GM19238 (cell line): ENCODE results near the gene ZNF740.
"Not testable (repeated sequence)": the region's sequence is repeated elsewhere in the genome, so short reads cannot be mapped to it uniquely, and the experiment has no call there.

Experiments
- DNase-seq: peaks from one replicate; pipeline ENCODE4 v3.0.0; 2011; ENCODE audit warnings: low spot score; ENCODE audit not compliant: insufficient read length

The ZNF740 gene, protein sequence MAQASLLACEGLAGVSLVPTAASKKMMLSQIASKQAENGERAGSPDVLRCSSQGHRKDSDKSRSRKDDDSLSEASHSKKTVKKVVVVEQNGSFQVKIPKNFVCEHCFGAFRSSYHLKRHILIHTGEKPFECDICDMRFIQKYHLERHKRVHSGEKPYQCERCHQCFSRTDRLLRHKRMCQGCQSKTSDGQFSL

DNA sequence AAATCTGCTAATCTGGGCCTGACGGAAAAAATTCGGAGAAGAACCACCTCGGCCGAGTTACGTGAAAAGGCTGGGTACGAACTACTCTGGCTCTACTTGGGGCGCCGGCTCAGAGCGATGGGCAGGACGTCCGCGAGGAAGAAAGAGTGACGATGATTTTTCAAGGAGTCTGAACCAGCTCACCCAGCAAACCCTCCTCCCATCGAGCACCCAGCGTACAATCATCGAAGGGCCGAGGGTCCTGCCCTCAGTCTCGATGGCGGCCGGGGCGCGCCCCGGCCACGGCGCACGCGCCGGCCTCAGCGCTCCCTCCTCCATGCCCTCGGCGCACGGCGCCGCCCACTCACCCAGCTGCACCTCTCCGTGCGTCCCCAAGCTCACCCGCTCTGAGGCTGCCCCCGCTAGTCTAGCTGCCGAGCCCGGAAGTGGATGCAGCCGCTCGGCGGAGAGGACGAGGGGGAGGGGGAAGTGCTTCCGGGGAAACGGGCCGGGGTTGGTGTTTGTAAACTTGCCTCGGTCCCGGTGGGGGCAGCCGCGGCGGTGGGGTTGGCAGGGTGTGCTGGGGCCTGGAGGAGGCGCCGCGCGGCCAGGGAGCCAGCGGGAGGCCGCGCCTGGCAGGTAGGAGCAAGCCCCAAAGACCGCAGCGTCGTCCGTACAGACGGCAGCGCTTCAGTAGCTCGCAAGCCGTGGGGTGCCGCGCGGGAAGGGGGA is at the start of gene ZNF740, which contains the start of gene CSAD:
ZNF740 (plus strand) TSS at position 503 of the 711 bp plus-strand sequence. CDS start 1,262 bp downstream, outside the sequence.
CSAD (minus strand) TSS at position 706 of the 711 bp plus-strand sequence. CDS start 7,455 bp downstream, outside the sequence.
- peak; percentile 99 for DNase-seq

DNA sequence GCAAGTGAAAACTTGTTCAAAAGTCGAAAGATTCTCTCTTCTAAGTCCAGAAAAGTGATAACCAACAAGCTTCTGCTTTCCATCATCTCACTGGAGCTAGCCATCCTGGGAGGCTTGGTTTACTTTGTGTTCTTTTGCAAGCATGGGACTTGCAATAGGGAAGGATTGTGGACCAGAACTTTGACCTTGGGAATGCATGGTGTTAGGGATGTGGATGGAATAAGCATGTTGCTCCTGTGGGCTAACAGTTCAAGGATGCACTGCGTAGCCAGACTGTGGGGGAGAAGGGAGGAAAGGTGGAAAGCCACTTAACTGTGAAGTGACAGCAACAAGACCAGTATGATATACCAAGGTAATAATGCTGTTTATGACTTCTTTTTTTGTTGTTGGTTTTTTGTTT is 48.7 kb upstream of the ZNF740 start:
- DNase-seq: no peak

DNA sequence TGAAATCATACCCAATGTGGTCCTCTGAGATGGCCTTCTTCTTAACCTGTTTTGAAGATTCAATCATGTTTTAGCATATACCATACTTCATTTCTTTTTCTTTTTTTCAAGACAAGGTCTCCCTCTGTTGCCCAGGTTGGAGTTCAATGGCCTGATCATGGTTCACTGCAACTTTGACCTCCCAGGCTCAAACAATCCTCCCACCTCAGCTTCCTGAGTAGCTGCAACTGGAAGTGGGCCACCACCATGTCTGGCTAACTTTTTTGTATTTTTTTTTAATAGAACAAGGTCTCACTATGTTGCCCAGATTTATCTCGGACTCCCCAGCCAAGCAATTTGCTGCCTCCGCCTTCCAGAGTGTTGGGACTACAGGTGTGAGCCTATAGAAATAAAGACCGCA is 46.8 kb upstream of the ZNF740 start:
- DNase-seq: no peak

DNA sequence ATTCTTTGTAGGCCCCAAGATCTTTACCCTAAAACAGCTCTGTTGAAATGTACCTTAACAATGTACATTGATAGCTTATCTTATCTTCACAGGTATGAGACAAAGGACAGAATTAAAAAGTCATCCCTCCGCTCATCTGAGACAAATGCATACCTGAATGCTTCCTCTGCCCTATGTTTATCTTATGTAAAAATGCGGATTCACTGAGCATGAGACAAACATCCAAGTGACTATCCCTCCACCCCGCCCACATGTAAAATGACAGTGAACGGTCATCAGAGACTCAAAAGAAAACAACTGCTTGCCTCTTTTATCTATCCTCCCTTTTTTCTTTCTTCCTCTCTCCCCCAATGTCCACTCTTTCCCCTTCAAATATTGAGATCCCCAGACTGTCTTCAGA is 37.2 kb upstream of the ZNF740 start:
- no peak for DNase-seq

DNA sequence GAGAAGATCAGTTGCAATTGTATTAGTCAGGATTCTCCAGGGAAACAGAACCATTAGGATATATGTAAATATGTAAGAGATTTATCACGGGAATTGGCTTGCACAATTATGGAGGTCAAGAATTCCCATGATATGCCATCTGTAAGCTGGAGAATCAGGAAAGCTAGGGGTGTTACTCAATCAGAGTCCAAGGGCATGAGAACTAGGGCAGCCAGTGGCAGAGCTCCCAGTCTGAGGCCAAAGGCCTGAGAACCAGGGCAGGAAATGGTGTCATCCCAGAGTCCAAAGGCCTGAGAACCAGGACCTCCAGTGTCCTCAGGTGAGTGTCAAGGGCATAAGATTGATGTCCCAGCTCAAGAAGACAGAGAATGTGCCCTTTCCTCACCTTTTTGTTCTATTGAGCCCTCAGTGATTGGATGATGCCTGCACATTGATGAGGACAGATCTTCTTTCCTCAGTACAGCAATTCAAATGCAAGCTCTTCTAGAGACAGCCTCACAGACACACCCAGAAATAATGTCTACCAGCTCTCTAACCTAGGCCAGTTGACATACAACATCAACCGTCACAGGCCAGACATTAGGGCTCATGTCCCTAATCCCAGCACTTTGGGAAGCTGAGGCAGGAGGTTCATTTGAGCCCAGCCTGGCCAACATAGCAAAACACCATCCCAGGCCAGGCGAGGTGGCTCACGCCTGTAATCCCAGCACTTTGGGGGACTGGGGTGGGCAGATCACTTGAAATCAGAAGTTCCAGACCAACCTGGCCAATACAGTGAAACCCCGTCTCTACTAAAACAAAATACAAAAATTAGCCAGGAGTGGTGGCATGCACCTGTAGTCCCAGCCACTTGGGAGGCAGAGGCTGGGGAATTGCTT is 34.9 kb upstream of the ZNF740 start:
- no peak for DNase-seq

DNA sequence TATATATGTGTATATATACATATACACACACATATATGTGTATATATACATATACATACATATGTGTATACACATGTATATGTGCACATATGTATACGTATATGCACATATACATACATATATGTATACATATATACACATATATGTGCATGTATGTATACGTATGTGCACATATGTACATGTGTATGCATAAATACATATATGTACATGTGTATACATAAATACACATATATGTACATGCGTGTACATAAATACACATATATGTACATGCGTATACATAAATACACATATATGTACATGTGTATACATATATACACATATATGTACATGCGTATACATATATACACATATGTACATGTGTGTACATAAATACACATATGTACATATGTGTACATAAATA is 33.3 kb upstream of the ZNF740 start:
- DNase-seq: no peak

DNA sequence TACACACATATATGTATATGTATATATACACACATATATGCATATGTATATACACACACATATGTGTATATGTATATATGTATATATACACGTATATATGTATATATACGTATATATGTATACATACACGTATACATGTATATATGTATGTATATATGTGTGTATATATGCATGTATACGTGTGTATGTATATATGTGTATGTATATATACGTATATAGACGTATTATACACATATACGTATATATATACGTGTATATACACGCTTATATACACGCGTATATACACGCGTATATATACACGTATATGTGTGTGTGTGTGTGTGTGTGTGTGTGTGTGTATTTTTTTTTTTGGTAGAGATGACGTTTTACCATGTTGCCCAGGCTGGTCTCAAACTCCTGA is 32.9 kb upstream of the ZNF740 start:
- DNase-seq: no peak

DNA sequence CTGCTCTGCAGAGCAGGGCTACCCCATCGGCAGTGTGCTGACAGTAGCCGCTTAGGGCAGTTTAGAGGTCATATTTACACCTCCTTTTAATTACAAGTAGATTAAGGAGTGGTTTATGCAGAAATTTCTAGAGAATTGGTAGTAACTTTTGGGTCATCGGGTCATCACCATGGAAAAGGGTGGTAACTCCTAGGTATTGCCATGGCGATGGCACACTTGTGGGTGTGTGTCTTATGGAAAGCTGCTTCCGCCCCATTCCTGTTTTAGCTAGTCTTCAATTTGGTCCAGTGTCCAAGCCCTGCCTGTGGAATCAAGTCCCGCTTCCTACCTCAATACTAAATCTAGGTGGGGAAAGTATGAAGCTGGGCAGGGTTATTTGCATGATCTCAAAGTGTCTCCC is 29.5 kb upstream of the ZNF740 start:
- no peak for DNase-seq

DNA sequence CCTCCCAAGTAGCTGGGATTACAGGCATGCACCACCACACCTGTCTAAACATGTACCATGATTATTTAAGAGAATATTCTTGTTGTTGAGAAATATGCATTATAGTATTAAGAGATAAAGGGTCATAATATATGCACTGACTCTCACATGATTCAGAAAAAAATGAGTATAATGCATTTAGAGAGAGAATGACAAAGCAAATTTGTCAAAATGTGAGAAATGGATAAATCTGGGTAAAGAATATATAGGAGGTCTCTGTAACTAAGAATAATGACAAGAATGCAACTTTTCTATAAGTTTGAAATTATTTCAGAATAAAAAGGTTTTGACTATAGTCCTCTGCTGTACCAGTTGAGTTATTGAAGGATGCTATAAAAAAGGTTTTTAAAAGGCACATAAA is 28.1 kb upstream of the ZNF740 start:
- no peak for DNase-seq

DNA sequence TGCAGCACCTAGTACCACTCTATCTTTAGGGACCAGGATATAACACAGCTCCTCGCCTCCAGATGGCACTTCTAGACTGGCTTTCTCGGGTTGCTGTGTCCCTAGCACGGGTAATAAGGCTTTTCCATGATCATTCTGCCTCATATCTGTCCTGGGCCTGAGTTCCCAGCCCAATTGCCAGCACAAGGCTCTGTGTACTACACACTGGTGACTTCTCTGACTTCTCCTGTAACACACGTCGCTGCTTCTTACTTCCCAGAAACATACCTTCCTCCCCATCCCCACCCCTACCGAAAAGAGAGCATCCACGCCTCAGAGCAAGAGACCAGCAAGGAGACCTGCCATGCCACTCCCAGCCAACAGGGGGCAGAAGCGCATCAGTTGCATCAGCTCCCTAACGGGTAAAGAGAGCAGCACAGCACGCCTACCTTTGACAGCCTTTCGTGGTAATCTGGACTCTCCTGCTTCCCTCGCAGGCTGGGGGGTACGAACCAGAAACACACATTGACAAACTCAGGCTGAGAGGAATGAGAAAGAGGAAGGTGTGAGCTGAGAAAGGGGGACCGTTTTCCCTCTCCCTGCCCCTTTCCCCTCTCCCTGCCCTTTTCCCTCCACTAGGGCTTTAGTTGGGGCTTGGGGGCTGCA is 21.2 kb upstream of the ZNF740 start:
- DNase-seq: peak; percentile 86

DNA sequence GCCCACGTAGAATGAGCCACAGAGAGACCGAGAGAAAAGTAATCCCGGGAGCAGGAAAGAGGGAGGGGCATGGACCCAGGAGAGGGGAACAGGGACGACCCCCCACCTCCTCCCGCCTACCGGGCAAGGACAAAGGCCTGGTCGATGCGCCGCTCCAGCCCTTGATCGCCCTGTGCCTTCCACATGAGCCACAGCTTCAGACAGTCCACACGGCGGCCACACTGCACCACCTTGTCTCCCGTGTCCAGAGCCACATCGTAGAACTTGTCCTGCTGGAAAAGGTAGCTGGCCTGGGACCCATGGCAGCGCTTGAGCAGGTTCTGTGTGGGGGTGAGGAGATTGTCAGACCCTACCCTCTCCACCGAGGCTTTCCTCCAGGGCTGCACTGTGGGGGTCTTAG is 20.5 kb upstream of the ZNF740 start:
- DNase-seq: no peak

DNA sequence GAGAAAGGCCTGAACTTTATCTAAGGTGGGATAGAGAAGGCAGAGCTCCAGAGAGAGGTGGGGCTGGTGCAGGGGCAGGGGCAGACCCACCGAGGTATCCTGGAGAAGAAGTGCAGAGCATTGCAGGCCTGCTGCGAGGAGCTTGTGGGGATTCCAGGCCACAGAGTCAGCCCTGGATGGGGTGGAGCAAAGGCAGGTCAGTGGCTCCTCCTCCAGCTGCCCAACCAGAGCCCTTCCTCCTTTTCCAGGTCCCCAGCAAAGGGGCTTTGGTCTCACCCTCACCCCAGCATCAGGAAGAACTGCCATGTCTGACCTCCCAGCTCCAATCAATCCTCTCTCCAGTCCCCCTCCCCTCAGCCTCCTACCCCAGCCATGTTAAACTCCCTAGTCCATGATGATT is 19.8 kb upstream of the ZNF740 start:
- DNase-seq: no peak

DNA sequence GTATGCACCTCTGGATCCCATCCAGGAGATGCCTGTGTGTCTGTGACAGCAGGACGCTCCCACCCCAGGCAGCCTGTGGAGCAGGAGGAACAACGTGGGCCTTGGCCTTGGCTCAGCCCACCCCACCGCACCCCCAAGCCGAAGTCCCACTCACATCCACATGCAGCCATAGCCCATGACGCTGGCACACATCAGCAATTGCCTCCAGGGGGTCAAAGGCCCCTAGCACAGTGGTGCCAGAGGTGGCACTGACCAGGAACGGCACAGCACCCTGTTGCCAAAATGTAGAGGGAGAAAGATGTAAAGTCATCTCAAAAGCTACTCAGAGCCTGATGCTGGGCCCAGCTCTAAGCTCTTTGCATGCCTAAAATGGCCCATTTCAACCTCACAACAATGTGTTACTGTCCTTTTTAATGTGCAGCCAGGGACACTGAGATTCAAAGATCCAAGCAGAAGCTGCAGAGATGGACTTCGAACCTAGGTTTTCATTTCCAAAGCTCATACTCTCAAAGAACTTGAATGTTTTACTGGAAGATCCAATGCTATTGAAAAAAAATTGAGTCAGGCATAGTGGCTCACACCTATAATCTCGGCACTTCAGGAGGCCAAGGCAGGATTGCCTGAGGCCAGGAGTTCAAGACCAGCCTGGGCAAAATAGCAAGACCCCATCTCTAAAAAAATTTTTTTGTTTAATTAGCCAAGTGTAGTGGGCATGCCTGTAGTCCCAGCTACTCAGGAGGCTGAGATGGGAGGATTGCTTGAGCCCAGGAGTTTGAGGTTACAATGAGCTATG is 19.2 kb upstream of the ZNF740 start:
- no peak for DNase-seq

DNA sequence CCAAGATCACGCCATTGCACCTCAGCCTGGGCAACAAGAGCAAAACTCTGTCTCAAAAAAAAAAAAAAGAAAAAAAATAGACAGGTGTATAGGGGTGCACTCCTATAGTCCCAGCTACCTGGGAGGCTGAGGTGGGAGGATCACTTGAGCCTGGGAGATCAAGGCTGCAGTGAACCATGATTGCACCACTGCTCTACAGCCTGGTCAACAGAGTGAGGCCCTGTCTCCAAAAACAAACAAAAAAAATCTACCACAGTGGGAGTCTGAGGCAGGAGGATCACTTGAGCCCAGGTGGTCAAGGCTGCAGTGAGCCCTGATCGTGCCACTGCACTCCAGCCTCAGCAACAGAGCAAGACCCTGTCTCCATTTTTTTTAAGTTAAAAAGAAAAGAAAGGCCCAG is 17.5 kb upstream of the ZNF740 start:
- DNase-seq: not testable (repeated sequence)

DNA sequence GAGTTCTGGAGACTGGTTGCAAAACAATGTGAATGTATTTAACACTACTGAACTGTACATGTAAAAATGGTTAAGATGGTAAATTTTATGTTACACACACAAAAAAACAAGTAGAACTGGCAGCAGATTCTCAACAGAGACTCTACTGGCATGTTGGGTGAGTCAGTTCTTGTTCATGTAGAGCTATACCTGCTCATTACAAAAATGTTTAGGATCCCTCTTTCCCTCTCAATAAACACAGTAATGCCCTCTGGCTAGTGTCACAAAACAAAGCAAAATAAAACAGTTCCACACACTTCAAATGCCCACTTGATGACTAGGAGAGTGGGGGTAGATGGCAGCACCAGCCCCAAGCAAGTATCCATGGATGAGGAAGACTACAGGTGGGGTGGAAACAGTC is 13.7 kb upstream of the ZNF740 start:
- no peak for DNase-seq

DNA sequence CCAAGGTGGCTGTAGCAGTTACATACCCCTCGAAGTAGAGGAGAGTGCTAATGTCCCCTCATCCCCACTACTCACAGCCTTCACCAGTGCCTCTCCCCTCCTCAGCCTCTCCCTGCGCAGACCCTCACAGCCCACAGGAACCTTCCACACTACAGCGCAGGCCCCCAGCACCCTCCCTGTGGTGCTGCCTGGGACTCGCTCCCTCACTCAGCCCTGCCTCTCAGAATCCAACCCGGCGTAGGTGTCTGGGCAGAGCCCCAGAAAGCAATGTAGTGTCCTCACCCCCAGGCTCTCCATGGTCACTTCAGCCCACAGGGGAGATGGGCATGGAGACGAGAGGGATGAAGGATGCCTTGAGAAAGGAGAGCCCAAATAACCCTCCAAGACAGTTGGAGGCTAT is 10.9 kb upstream of the ZNF740 start:
- no peak for DNase-seq

DNA sequence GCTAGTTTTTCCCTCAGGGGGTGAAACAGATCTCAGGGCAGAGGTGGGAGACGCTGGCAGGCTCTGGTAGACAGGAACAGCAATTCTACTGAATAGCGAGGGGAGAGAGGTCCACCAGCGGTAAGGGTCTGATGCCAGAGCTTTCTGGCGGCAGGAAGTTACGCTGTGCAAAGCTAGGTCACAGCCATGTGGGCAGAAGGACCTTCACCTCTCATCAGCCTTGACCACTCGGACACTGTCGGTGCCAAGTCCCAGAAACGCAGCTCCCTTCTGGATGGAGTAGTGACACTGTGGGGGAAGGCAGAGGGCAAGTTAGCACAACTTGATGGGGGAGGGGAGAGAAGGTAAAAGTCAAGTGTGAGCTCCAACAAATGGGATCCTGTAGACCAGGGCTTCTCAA is 10.3 kb upstream of the ZNF740 start:
- no peak for DNase-seq

DNA sequence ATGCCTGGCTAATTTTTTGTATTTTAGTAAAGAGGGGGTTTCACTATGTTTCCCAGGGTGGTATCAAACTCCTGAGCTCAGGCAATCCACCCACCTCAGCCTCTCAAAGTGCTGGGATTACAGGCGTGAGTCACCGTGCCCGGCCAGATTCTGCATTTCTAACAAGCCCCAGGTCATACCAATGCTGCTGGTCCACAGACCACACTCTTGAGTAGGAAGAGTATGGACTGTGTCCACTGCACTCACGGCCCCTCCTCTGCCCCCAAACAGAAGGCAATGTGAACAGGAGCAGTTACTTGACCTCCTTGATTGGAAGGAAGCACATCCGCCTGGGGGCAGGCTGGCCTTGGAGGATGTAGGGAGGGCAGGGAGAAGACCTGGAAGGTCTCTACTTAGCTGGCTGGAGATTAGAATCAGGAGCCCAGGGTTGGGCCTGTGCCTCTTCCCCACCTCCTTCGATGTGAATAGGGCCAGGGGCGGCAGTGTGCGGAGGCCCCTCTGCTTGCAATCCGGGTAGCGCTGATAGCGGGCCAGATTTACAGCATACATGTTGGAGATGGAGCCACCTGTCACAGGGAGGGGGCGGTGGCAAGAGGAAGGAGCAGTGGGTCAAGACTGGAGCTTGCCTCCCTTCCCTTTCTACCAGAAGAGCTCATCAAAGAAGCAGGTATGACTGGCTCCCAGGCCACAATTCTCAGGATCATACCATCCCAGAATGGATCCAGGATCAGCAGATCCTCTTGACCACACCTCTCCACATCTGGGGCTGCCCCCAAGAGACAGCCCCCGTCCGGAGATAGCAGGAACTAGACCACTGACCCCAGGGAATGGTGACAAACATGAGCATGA is 9.4 kb upstream of the ZNF740 start:
- DNase-seq: no peak

DNA sequence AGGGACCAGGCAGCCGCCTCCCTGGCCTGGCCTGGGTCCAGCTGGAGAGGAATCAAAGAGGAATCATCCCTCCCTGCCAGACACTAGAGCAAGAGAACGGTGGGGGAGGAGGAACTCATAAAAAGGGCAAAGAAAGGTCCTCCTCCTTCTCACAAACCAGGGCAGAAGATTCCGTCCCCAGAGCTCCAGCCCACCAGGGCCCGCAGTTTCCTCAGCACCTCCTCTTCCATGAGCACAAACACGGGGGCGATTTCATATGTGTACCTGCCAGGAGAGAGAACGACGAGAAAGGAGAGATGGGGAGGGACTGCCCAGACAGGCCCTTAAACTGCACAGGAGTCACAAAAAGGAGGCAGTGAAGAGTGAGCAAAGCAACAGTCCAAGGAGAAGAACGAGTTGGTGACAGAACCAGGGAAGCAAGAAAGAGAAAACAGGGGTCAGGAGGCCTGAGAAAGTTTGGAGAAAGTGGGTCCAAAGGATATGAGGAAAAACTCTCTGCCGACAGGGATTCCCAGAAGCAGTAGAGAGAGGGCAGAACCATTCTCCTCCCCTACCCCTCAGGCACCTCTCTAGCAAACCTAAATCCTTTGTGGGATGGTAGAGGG is 8.7 kb upstream of the ZNF740 start:
- DNase-seq: no peak

DNA sequence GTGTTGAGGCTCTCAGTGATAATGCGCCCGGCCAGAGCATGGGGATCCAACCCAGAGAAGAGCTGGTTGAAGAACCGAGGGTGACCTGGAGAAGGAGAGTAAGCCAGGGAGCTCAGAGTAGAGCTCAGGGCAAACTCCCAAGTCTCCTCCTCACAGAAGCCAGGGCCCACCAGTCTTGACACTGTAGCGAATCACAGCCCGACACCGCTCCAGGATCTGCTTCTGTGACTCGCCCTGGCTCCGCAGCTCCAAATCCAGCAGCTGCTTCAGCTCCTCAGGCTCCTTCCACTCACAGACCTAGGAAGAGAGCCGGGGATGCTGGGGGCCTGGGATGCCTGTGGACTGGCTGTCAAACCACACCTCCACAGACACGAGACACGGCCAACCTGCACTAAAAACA is 8.2 kb upstream of the ZNF740 start:
- DNase-seq: no peak
